ENCODE data around the gene TMEM38B. TPM values are rescaled to one million over a fixed set of nuclear protein-coding genes. Genes with fewer than 3 reads are reported as not detected.

TMEM38B gene
- total and polyA plus RNA-seq, 2 donors (not counting 3 experiments of a cell fraction or from before 2014, with no cell fraction given): 4.2 to 7.7 TPM

- H3K4me2 ChIP-seq (ENCODE audit: insufficient read depth, low read length): no peak overlapping the region
- no peaks in the 10 kb centered on the region for H3K36me3 ChIP-seq (ENCODE audit: control insufficient read depth in 2 of 2, extremely low read depth in 1 of 2, insufficient read depth in 2 of 2, low read length in 2 of 2)
- H3K27me3 ChIP-seq (ENCODE audit: control insufficient read depth in 2 of 2, insufficient read depth in 2 of 2, low read length in 2 of 2): no peaks in the 10 kb centered on the region
- H3K27ac ChIP-seq (ENCODE audit: insufficient read depth, low read depth, low read length): no peak overlapping the region
- H4K20me1 ChIP-seq (replicated peaks; ENCODE audit: control insufficient read depth, extremely low read depth, insufficient read depth, low read length): no peaks in the 10 kb centered on the region
- intact Hi-C loops (cut with micrococcal nuclease) (no loop called here), dilution Hi-C loops (cut with MboI; ENCODE audit: extremely low pct_ligation_motif_present, low sequenced_read_pairs) (no loop called here)
- no peaks in the 10 kb centered on the region for H3K9me3 ChIP-seq (replicated peaks; ENCODE audit: control insufficient read depth, insufficient read depth, low read length)
- no peak overlapping the region for H2AFZ ChIP-seq (ENCODE audit: low read depth, low read length)
- ChIA-PET CTCF (interaction anchor here (1.0 to 2.2 kb wide), 2 partner anchors 12 to 176 kb away, joined by 3 to 9 read pairs; no protein-coding TSS in a partner anchor), POLR2A (no interaction called here)
- DNase-seq (ENCODE audit: low read depth, low spot score) (no peak), FAIRE-seq (no peak)
- no peaks in the 10 kb centered on the region for H3K4me1 ChIP-seq (ENCODE audit: control insufficient read depth, extremely low read depth, insufficient read depth, low read length)
- H3K9ac ChIP-seq (replicated peaks; ENCODE audit: extremely low read depth, insufficient read depth, low read length): no peak overlapping the region
- H3K79me2 ChIP-seq (ENCODE audit: control insufficient read depth, insufficient read depth, low read length): no peaks in the 10 kb centered on the region
- no peak overlapping the region for H3K4me3 ChIP-seq (replicated peaks in 1 of 3; ENCODE audit: insufficient read depth in 1 of 3, low read depth in 1 of 3, low read length in 3 of 3)
- H3K9me1 ChIP-seq (replicated peaks; ENCODE audit: control insufficient read depth, extremely low read depth, insufficient read depth, low read length): no peaks in the 10 kb centered on the region
- TF ChIP-seq JUN (IDR thresholded peaks at IDR 0.05; ENCODE audit: borderline replicate concordance, insufficient read depth, insufficient read length, low read depth): no peak
- TF ChIP-seq GATA2 (IDR thresholded peaks at IDR 0.05; ENCODE audit: insufficient read depth, insufficient read length, low read depth, low read length): no peak
- TF ChIP-seq POLR2A (IDR thresholded peaks at IDR 0.05; ENCODE audit: low read depth, low read length): no peak
- TF ChIP-seq CTCF (IDR thresholded peaks at IDR 0.05; ENCODE audit: extremely low read depth in 1 of 2, insufficient read depth in 1 of 2, low read depth in 1 of 2, low read length in 2 of 2): no peak
- no peak for TF ChIP-seq EZH2 (IDR thresholded peaks at IDR 0.05; ENCODE audit: borderline replicate concordance, low read depth, low read length, severe bottlenecking)
- TF ChIP-seq POLR2AphosphoS5 (IDR thresholded peaks at IDR 0.05; ENCODE audit: insufficient read depth, low read depth, low read length): no peak
- no peak for TF ChIP-seq MAX (IDR thresholded peaks at IDR 0.05; ENCODE audit: insufficient read depth, insufficient read length)
- TF ChIP-seq MYC (IDR thresholded peaks at IDR 0.05; ENCODE audit: low read depth, low read length): no peak
- TF ChIP-seq FOS (IDR thresholded peaks at IDR 0.05; ENCODE audit: borderline replicate concordance, insufficient read depth, low read length): no peak
- BruUV-seq (replicated peaks): no TSS peak
Measured at GRCh38 chr9:105706156-105706555, 11.8 kb downstream of the TMEM38B start.
